Testis (tissue), 3 donors: Measurements from ENCODE around the gene HSD17B11. TPM values are rescaled to one million over a fixed set of nuclear protein-coding genes. Genes with fewer than 3 reads are reported as not detected.
"Not testable (repeated sequence)": the region's sequence is repeated elsewhere in the genome, so short reads cannot be mapped to it uniquely, and the experiment has no call there.

ENCODE experiments used
- DNase-seq: peaks from one replicate; pipeline ENCODE4 v3.0.0-alpha.2; 2019
- H3K27ac ChIP-seq, 2 donors: fragments of 200-600 bp; sonication (generic); one replicate each; pipeline ENCODE4 v1.5.1; 2019
- H3K27me3 ChIP-seq: fragments of 200-600 bp; sonication (generic); one replicate; pipeline ENCODE4 v1.5.1; 2019
- H3K36me3 ChIP-seq: fragments of 200-600 bp; sonication (generic); one replicate; pipeline ENCODE4 v1.5.1; 2017; ENCODE audit warnings: low read depth; ENCODE audit errors: missing control alignments
- H3K4me1 ChIP-seq: fragments of 200-600 bp; sonication (generic); one replicate; pipeline ENCODE4 v1.5.1; 2019
- H3K4me3 ChIP-seq, 2 donors: fragments of 200-600 bp; sonication (generic); one replicate each; pipeline ENCODE4 v1.5.1; 2017 to 2019
- H3K9me3 ChIP-seq: fragments of 200-600 bp; sonication (generic); one replicate; pipeline ENCODE4 v1.5.1; 2017
- CTCF ChIP-seq, 3 experiments: fragments of 450-650 bp in 2 of 3; fragments of 200-600 bp in 1 of 3; sonication (generic) in 1 of 3; IDR thresholded peaks; one replicate each; pipeline ENCODE4 v1.5.1; 2016 to 2019; ENCODE audit warnings: antibody characterized with exemption in 3 of 3, mild to moderate bottlenecking in 2 of 3, moderate library complexity in 1 of 3
- POLR2A ChIP-seq: fragments of 450-650 bp; IDR thresholded peaks from one replicate; pipeline ENCODE4 v1.6.1; 2017; ENCODE audit warnings: antibody characterized with exemption, mild to moderate bottlenecking, moderate library complexity
- WGBS, 2 donors: methylation state at CpG; one replicate each; pipeline ENCODE4 v1.1.5; 2018; 5-methylcytosine and 5-hydroxymethylcytosine counted together
- intact Hi-C: fragments of 100-400 bp; cut with DNase I; formaldehyde crosslinking; loops from one replicate; pipeline ENCODE4 v1.15.1; 2023; ENCODE audit warnings: low total_unique reads
- polyA plus RNA-seq: library from polyadenylated mRNA; stranded (reverse); fragments of 350-450 nt; fragmentation: Illumina TruSeq; extraction: RNeasy Lipid Tissue Mini Kit (QIAGEN cat#74804); gene quantifications from one replicate; pipeline ENCODE4 v1.2.3, GENCODE V29; 2014; ENCODE audit warnings: low read depth, low replicate concordance; ENCODE audit not compliant: insufficient read depth
- total RNA-seq, 2 donors: library from RNA; depleted of rRNA; stranded (reverse); fragments of >200 nt; gene quantifications; one replicate each; pipeline ENCODE4 v1.2.3, GENCODE V29; 2016

Gene HSD17B11
- total and polyA plus RNA-seq, 3 donors from 2014 or later = 21.3 to 24.2 (median 22.7) TPM

GRCh38 chr4:87304745-87305432 lies 86.1 kb downstream of the HSD17B11 start:
- no peaks in the 10 kb centered on the region for H3K36me3 ChIP-seq
- no peaks in the 10 kb centered on the region for H3K27me3 ChIP-seq
- no peaks in the 10 kb centered on the region for H3K9me3 ChIP-seq
- intact Hi-C loops = no loop called here
- TF ChIP-seq POLR2A (no peak), CTCF (IDR thresholded peaks at IDR 0.05) (no peak)
- H3K27ac ChIP-seq = no peak overlapping the region
- H3K4me3 ChIP-seq = no peak overlapping the region
- H3K4me1 ChIP-seq = no peaks in the 10 kb centered on the region
- DNase-seq = no peak
- WGBS, 2 donors = 80 to 87% methylated on average over 10 of the region's 10 CpGs

GRCh38 chr4:87299898-87300297 lies 91.1 kb downstream of the HSD17B11 start:
- no peaks in the 10 kb centered on the region for H3K9me3 ChIP-seq
- WGBS, 2 donors = 83 to 90% methylated on average over 4 of the region's 4 CpGs
- H3K36me3 ChIP-seq = no peaks in the 10 kb centered on the region
- H3K27me3 ChIP-seq = no peaks in the 10 kb centered on the region
- TF ChIP-seq POLR2A (no peak), CTCF (IDR thresholded peaks at IDR 0.05) (no peak)
- no peak overlapping the region for H3K4me3 ChIP-seq
- DNase-seq = no peak
- intact Hi-C loops = no loop called here
- no peaks in the 10 kb centered on the region for H3K4me1 ChIP-seq
- H3K27ac ChIP-seq = no peak overlapping the region

- WGBS, 2 donors = 87 to 88% methylated on average over 2 of the region's 2 CpGs
- Histone ChIP-seq H3K4me3 (no peak overlapping the region), H3K36me3 (no peaks in the 10 kb centered on the region), H3K27me3 (no peaks in the 10 kb centered on the region), H3K27ac (no peak overlapping the region), H3K4me1 (no peaks in the 10 kb centered on the region), H3K9me3 (no peaks in the 10 kb centered on the region)
- intact Hi-C loops = no loop called here
- DNase-seq = no peak
- no peak for TF ChIP-seq CTCF (IDR thresholded peaks at IDR 0.05)
- no peak for TF ChIP-seq POLR2A
These were observed 92.6 kb downstream of the HSD17B11 start for GRCh38 chr4:87298362-87298761.

GRCh38 chr4:87294911-87295310 lies 96.1 kb downstream of the HSD17B11 start:
- H3K27ac ChIP-seq, H3K27me3 ChIP-seq, H3K9me3 ChIP-seq, H3K4me1 ChIP-seq, intact Hi-C loops, H3K36me3 ChIP-seq, H3K4me3 ChIP-seq, DNase-seq: not testable (repeated sequence)
- 77 to 78% methylated on average over 11 of the region's 11 CpGs for WGBS, 2 donors

GRCh38 chr4:87293889-87294288 lies 97.1 kb downstream of the HSD17B11 start:
- WGBS, 2 donors = 94 to 96% methylated on average over 7 of the region's 7 CpGs
- H3K27me3 ChIP-seq, H3K36me3 ChIP-seq, H3K4me1 ChIP-seq, H3K4me3 ChIP-seq, H3K9me3 ChIP-seq, DNase-seq, H3K27ac ChIP-seq, intact Hi-C loops: not testable (repeated sequence)

GRCh38 chr4:87286970-87287369 lies 104.0 kb downstream of the HSD17B11 start:
- DNase-seq = no peak
- no peak overlapping the region for H3K27ac ChIP-seq
- no peaks in the 10 kb centered on the region for H3K9me3 ChIP-seq
- H3K27me3 ChIP-seq = no peaks in the 10 kb centered on the region
- intact Hi-C loops = no loop called here
- H3K36me3 ChIP-seq = no peaks in the 10 kb centered on the region
- 88 to 93% methylated on average over 1 of the region's 1 CpG for WGBS, 2 donors
- TF ChIP-seq CTCF (IDR thresholded peaks at IDR 0.05) (no peak), POLR2A (no peak)
- H3K4me1 ChIP-seq = no peaks in the 10 kb centered on the region
- H3K4me3 ChIP-seq = no peak overlapping the region
